HUES64 (cell line): ENCODE measurements around the gene CPEB4.

Source experiments
- H3K27ac ChIP-seq: 2 replicates; pipeline ENCODE4 v1.7.0; 2013; ENCODE audit warnings: low read depth, low read length, inconsistent platforms
- H3K27me3 ChIP-seq: 2 replicates; pipeline ENCODE4 v1.6.1; 2013; ENCODE audit warnings: mild to moderate bottlenecking, low read length; ENCODE audit not compliant: insufficient read depth
- H3K36me3 ChIP-seq: 2 replicates; pipeline ENCODE4 v1.6.1; 2013; ENCODE audit warnings: mild to moderate bottlenecking, low read length; ENCODE audit not compliant: insufficient read depth
- H3K4me1 ChIP-seq: 2 replicates; pipeline ENCODE4 v1.6.1; 2013; ENCODE audit warnings: mild to moderate bottlenecking, low read length, moderate library complexity; ENCODE audit not compliant: insufficient read depth
- H3K4me3 ChIP-seq: 2 replicates; pipeline ENCODE4 v1.5.1; 2013; ENCODE audit warnings: mild to moderate bottlenecking, low read length, moderate library complexity
- H3K9ac ChIP-seq: 2 replicates; pipeline ENCODE4 v1.6.1; 2013; ENCODE audit warnings: mild to moderate bottlenecking, low read depth, low read length
- H3K9me3 ChIP-seq: 2 replicates; pipeline ENCODE4 v1.6.1; 2013; ENCODE audit warnings: low read depth, low read length; ENCODE audit not compliant: insufficient read depth
- WGBS: fragments of 150-250, 120-280 bp; methylation state at CpG from one replicate; pipeline ENCODE4 v1.1.7; 2013; ENCODE audit warnings: missing lambda C conversion rate; 5-methylcytosine and 5-hydroxymethylcytosine counted together

Gene CPEB4

DNA sequence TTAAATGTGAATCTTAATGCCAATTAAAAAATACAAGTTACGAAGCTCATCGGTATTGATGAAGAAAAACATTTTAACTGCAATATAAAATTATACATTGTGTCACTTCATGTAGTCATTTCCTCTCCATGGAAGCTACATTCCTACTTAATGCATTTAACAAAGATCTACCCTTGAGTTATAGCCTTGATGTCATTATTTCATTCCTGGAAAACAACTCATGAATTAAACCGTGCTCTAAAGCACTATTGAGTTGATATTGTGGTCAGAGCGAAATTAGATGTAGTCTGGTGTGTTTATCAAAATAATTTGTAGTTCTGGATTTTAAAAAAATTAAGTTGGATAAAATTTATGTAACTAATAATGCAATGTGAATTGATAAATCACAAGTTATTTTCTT lies 111.9 kb downstream of the CPEB4 start:
- 90% methylated on average over 3 of the region's 4 CpGs for WGBS

DNA sequence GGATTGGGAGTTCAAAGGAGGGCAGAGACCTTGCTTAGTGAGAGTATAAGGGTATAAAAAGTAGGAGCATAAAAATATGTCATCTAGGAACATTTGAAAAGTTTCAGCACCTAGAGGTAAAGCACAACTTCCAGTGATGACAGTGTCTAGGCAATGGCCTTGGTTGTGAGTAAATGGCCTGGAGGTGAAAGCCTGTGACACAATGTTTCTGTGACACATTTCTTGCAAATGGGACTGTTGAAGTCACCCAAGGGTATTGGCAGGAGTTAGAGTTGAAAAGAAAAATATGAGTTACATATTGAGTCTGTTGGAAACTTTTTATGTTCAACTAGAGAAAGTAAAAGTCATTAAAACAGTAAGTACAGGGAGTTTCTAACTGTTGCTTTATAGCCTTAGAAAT lies 115.6 kb downstream of the CPEB4 start:
- Histone ChIP-seq H3K27me3 (no peaks in the 10 kb centered on the region; the same call in 1 of the 2 replicates), H3K9me3 (no peaks in the 10 kb centered on the region), H3K4me1 (no peaks in the 10 kb centered on the region), H3K9ac (no peak overlapping the region), H3K36me3 (no peaks in the 10 kb centered on the region), H3K4me3 (no peak overlapping the region), H3K27ac (no peak overlapping the region)

More for the DNA sequence above, 111.9 kb downstream of the CPEB4 start:
- Histone ChIP-seq H3K27me3 (no peaks in the 10 kb centered on the region; the same call in 1 of the 2 replicates), H3K4me1 (no peaks in the 10 kb centered on the region), H3K9me3 (no peaks in the 10 kb centered on the region), H3K36me3 (no peaks in the 10 kb centered on the region), H3K27ac (no peak overlapping the region), H3K4me3 (no peak overlapping the region), H3K9ac (no peak overlapping the region)

GRCh38 chr5:174008922-174009321 lies 120.8 kb downstream of the CPEB4 start:
- WGBS: 92% methylated on average over 5 of the region's 5 CpGs
- Histone ChIP-seq H3K4me3 (no peak overlapping the region), H3K36me3 (no peaks in the 10 kb centered on the region), H3K4me1 (no peaks in the 10 kb centered on the region), H3K27ac (no peak overlapping the region), H3K27me3 (no peaks in the 10 kb centered on the region; the same call in 1 of the 2 replicates), H3K9ac (no peak overlapping the region), H3K9me3 (no peaks in the 10 kb centered on the region)

GRCh38 chr5:174010365-174010764 lies 122.2 kb downstream of the CPEB4 start:
- Histone ChIP-seq H3K36me3 (no peaks in the 10 kb centered on the region), H3K4me1 (no peaks in the 10 kb centered on the region), H3K9me3 (no peaks in the 10 kb centered on the region), H3K27me3 (no peaks in the 10 kb centered on the region; the same call in 1 of the 2 replicates), H3K9ac (no peak overlapping the region), H3K27ac (no peak overlapping the region), H3K4me3 (no peak overlapping the region)
- 60% methylated on average over 1 of the region's 1 CpG for WGBS

DNA sequence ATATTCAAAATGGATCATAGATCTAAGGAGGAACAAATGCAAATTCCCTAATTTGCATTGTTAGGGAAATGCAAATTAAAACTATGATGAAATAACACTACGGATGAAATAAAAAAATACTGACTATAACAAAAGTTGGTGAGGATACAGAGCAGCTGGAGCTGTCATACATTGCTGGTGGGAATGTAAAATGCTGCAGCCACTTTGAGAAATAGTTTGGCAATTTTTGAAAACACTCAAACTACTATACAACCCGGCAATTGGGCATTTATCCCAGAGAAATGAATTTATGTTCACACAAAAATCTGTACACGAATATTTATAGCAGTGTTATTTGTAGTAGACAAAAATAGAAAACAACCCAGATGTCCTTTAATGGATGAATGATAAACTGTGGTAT lies 123.3 kb downstream of the CPEB4 start:
- H3K9me3 ChIP-seq: no peaks in the 10 kb centered on the region
- no peaks in the 10 kb centered on the region for H3K27me3 ChIP-seq
- H3K4me1 ChIP-seq: no peaks in the 10 kb centered on the region
- no CpG with 5 or more reads among the region's 3 CpGs for WGBS
- no peak overlapping the region for H3K27ac ChIP-seq
- H3K36me3 ChIP-seq: no peaks in the 10 kb centered on the region
- no peak overlapping the region for H3K9ac ChIP-seq
- H3K4me3 ChIP-seq: no peak overlapping the region
